HEK293T (cell line): ENCODE measurements around the gene LSMEM2.
A peak's percentile ranks its signal among the peaks of the same experiment; 100 is the strongest.

Source experiments
- CTCF ChIA-PET: fragments of 350-600 bp; formaldehyde crosslinking; extraction: SDS; loops from one replicate; lab custom pipeline; 2021; ENCODE audit warnings: antibody characterized with exemption, inconsistent platforms; lab: Yijun Ruan, JAX
- POLR2A ChIA-PET: fragments of 350-600 bp; formaldehyde crosslinking; extraction: SDS; loops from one replicate; lab custom pipeline; 2020; ENCODE audit warnings: antibody characterized with exemption, inconsistent platforms; lab: Yijun Ruan, JAX
- DNase-seq: peaks from one replicate; pipeline ENCODE4 v3.0.0; 2012; ENCODE audit warnings: mixed read lengths; ENCODE audit errors: extremely low spot score
- ARNT ChIP-seq: fragments of 450-650 bp; IDR thresholded peaks from 2 replicates; pipeline ENCODE4 v1.6.1; 2017; ENCODE audit warnings: mild to moderate bottlenecking
- BHLHE40 ChIP-seq: fragments of 450-650 bp; IDR thresholded peaks from 2 replicates; pipeline ENCODE4 v1.6.1; 2016; ENCODE audit warnings: mild to moderate bottlenecking, moderate library complexity, borderline replicate concordance
- CTBP1 ChIP-seq: fragments of 450-650 bp; IDR thresholded peaks from 2 replicates; pipeline ENCODE4 v1.6.1; 2016; ENCODE audit warnings: borderline replicate concordance
- ELF4 ChIP-seq: fragments of 450-650 bp; IDR thresholded peaks from 2 replicates; pipeline ENCODE4 v1.6.1; 2017; ENCODE audit warnings: antibody characterized with exemption
- FOXA1 ChIP-seq: fragments of 450-650 bp; IDR thresholded peaks from 2 replicates; pipeline ENCODE4 v1.6.1; 2016; ENCODE audit warnings: mild to moderate bottlenecking
- FOXK2 ChIP-seq: fragments of 450-650 bp; IDR thresholded peaks from 2 replicates; pipeline ENCODE4 v1.6.1; 2016; ENCODE audit warnings: mild to moderate bottlenecking
- FOXM1 ChIP-seq: fragments of 450-650 bp; IDR thresholded peaks from 2 replicates; pipeline ENCODE4 v1.6.1; 2017; ENCODE audit warnings: mild to moderate bottlenecking, borderline replicate concordance
- HDGF ChIP-seq: fragments of 450-650 bp; IDR thresholded peaks from 2 replicates; pipeline ENCODE4 v1.6.1; 2017; ENCODE audit warnings: antibody characterized with exemption, borderline replicate concordance
- L3MBTL2 ChIP-seq: fragments of 450-650 bp; conservative IDR thresholded peaks from 2 replicates; pipeline ENCODE4 v1.6.1; 2016; ENCODE audit warnings: mild to moderate bottlenecking
- LEF1 ChIP-seq: fragments of 450-650 bp; IDR thresholded peaks from 2 replicates; pipeline ENCODE4 v1.6.1; 2017; ENCODE audit warnings: mild to moderate bottlenecking, borderline replicate concordance
- SP1 ChIP-seq: fragments of 450-650 bp; IDR thresholded peaks from 2 replicates; pipeline ENCODE4 v1.6.1; 2017
- SUZ12 ChIP-seq: fragments of 450-650 bp; IDR thresholded peaks from 2 replicates; pipeline ENCODE4 v1.6.1; 2016; ENCODE audit warnings: mild to moderate bottlenecking
- TARDBP ChIP-seq: fragments of 450-650 bp; IDR thresholded peaks from 2 replicates; pipeline ENCODE4 v1.6.1; 2016
- ZNF384 ChIP-seq: fragments of 450-650 bp; IDR thresholded peaks from 2 replicates; pipeline ENCODE4 v1.6.1; 2016
- TF ChIP-seq, protein P1 (sequence below): fragments of 450-650 bp; IDR thresholded peaks from 2 replicates; pipeline ENCODE4 v1.6.1; 2016

LSMEM2 gene

GRCh38 chr3:50297896-50298725 lies 19.2 kb downstream of the LSMEM2 start:
- CTCF ChIA-PET = interaction anchor here (0.9 to 2.1 kb wide), 3 partner anchors 24 to 104 kb away, joined by 3 to 8 read pairs (median 3); no protein-coding TSS in a partner anchor

DNA sequence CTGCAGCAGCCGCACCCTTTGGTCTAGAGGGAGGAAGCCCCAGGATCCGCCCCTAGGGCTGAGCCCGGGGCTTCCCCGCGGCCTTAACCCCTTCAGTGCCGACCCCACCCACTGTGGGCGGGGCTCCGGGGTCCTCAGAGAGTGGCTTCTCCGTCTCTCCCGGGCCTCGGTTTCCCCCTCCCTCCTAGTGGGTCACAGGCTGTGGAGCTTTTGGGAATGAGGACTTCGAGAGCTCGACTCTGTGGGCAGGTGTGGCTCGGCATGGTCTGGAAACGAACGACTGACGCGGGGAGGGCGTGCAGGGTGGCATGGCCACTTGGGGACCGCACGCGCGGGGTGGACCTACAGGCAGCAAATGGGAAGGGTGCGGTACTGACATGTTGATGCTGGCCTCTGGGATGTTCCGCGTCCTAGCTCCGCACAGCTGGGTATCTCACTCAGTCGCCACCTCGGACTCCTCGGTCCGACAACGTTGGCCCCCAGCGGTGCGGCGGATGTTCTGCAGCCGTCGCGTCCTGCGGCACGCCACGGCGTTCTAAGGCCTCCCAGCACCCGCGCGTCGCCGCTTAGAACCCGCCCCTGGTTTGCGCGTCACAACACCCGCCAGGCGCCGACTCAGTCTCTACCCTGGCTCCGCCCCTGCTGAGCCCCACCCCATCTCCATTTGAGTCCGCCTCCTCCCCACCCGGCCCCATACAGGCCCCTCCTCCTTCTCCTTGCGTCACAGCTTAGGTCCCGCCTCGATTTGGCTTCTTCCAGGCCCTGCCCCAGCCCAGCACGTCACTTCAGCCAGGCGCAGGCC lies 20.1 kb downstream of the LSMEM2 start, which contains the start of the genes HYAL3 and NAA80:
TSS of gene HYAL3 (minus strand) at position 570 of the 802 bp plus-strand sequence. CDS start 3,803 bp downstream, outside the sequence.
TSS of gene NAA80 (minus strand) at position 570 of the 802 bp plus-strand sequence. CDS start 1,942 bp downstream, outside the sequence.
- no peak for TF ChIP-seq BHLHE40
- no peak for TF ChIP-seq FOXK2
- no peak for TF ChIP-seq ARNT
- TF ChIP-seq TARDBP = no peak
- peak; percentile 91 for TF ChIP-seq HDGF
- no peak for TF ChIP-seq SUZ12
- TF ChIP-seq L3MBTL2 = peak; percentile 73; the same call in 1 of the 2 replicates
- TF ChIP-seq ELF4 = no peak
- DNase-seq = peak; percentile 98
- ChIA-PET POLR2A (interaction anchor here (0.6 to 3.5 kb wide), 11 partner anchors 15 to 270 kb away, joined by 3 to 23 read pairs (median 4); partner anchors contain the start of genes HEMK1 and TUSC2), CTCF (interaction anchor here (0.7 to 2.1 kb wide), 5 partner anchors 22 to 105 kb away, joined by 3 to 8 read pairs (median 4); no protein-coding TSS in a partner anchor)

More at GRCh38 chr3:50297896-50298725, 19.2 kb downstream of the LSMEM2 start:
- TF ChIP-seq LEF1 = no peak
- no peak for TF ChIP-seq FOXK2
- no peak for TF ChIP-seq L3MBTL2
- TF ChIP-seq HDGF = no peak
- no peak for TF ChIP-seq ARNT
- TF ChIP-seq ZNF384 = no peak
- TF ChIP-seq BHLHE40 = no peak
- TF ChIP-seq CTBP1 = no peak
- TF ChIP-seq SUZ12 = no peak
- no peak for TF ChIP-seq ELF4
- POLR2A ChIA-PET = interaction anchor here (1.1 to 3.5 kb wide), 5 partner anchors 23 to 39 kb away, joined by 3 to 23 read pairs (median 11); partner anchors contain the start of gene TUSC2
- no peak for DNase-seq

- no peak for DNase-seq
- TF ChIP-seq SP1 = no peak
- TF ChIP-seq, protein P1, sequence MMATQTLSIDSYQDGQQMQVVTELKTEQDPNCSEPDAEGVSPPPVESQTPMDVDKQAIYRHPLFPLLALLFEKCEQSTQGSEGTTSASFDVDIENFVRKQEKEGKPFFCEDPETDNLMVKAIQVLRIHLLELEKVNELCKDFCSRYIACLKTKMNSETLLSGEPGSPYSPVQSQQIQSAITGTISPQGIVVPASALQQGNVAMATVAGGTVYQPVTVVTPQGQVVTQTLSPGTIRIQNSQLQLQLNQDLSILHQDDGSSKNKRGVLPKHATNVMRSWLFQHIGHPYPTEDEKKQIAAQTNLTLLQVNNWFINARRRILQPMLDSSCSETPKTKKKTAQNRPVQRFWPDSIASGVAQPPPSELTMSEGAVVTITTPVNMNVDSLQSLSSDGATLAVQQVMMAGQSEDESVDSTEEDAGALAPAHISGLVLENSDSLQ = peak; percentile 84
- ChIA-PET CTCF (interaction anchor here (0.7 to 2.1 kb wide), 5 partner anchors 21 to 105 kb away, joined by 3 to 8 read pairs (median 4); no protein-coding TSS in a partner anchor), POLR2A (interaction anchor here (0.6 to 3.5 kb wide), 11 partner anchors 8 to 269 kb away, joined by 3 to 23 read pairs (median 4); partner anchors contain the start of genes HEMK1 and TUSC2)
Measured at GRCh38 chr3:50299638-50299928, 20.7 kb downstream of the LSMEM2 start.

- TF ChIP-seq CTBP1 = no peak
- peak; percentile 71; the same call in 1 of the 2 replicates for TF ChIP-seq HDGF
- TF ChIP-seq L3MBTL2 = peak; percentile 27
- no peak for TF ChIP-seq FOXA1
- no peak for TF ChIP-seq ELF4
- TF ChIP-seq FOXK2 = no peak
- no peak for TF ChIP-seq ZNF384
- no peak for TF ChIP-seq SP1
- DNase-seq = no peak
- ChIA-PET POLR2A (interaction anchor here (0.6 to 3.5 kb wide), 11 partner anchors 9 to 239 kb away, joined by 3 to 23 read pairs (median 4); partner anchors contain the start of gene TUSC2), CTCF (interaction anchor here (1.3 to 2.1 kb wide), 3 partner anchors 20 to 106 kb away, joined by 3 to 8 read pairs (median 4); no protein-coding TSS in a partner anchor)
Measured at GRCh38 chr3:50299929-50300680, 21.2 kb downstream of the LSMEM2 start.

GRCh38 chr3:50300681-50301254 lies 21.9 kb downstream of the LSMEM2 start:
- ChIA-PET POLR2A (interaction anchor here (1.0 to 3.5 kb wide), 3 partner anchors 9 to 36 kb away, joined by 4 to 21 read pairs (median 5); partner anchors contain the start of gene TUSC2), CTCF (no interaction called here)
- DNase-seq = no peak
- TF ChIP-seq SUZ12 (no peak), FOXM1 (no peak), BHLHE40 (no peak), HDGF (no peak), ZNF384 (no peak), LEF1 (no peak), FOXK2 (no peak), ELF4 (no peak), TARDBP (no peak)
- TF ChIP-seq, protein P1 = no peak
